Stimulated activated CD8-positive, alpha-beta memory T cell treated with anti-CD3 and anti-CD28 coated beads, Interleukin-7, amount 100 ng/mL, for 1 hour (primary cell): ENCODE data around the gene HACD2.

Source experiments
- DNase-seq, 2 donors: peaks; one replicate each; pipeline ENCODE4 v3.0.0-alpha.2; 2020; ENCODE audit warnings: low read depth in 2 of 2

Gene HACD2

DNA sequence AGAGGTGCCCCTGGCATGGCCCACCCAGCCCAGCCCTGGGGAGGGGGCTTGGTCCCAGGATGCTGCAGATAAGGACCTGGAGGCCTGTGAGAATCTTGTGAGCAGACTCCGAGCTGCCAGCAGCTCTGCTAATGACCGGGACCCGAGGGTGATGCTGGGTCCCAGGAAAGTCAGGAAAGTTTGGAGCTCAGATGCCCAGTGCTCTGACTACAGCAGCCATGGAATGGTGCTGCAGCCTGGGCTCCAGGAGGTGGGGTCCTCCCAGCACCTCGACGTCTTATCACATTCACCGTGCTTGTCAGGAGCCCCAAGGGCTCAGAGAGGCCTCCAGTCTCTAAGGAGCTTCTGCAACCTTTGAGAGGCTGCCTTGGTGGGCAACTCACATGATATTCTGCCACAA lies 101.7 kb downstream of the HACD2 start:
- DNase-seq: no peak

DNA sequence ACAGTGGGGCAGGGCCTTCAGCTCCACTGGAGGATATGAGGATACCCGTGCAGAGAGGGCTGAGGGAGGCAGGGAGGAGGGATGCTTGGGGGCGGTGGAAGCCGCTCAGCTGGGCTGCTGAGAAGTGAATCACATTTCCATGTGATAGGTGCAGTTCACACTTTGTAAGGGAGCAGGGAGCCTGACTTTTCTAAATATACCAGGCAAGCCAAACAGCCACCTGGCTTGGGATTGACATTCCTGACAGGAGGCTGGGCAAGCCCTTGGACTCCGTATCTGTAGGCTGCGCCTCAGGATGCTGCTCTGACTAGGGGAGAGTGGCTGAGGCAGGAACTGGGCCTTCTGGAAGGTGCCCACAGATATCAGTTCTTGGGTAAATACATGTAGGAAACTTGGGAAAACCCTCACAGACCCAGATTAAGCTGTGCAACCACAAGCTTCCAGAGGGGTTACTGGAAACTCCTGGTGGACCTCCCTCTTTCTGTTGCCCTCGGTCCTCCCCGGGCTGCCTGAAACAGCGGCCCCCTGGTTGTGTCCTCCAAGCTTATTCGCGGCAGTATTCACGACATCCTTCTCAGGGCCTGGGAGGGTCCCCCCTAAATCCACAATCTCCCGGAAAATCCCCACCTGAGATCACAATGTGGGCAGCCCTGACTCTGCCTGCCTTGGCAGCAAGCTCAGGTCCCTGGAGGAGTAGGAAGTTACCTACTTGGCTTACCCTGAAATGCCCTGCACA lies 103.0 kb downstream of the HACD2 start:
- no peak for DNase-seq

DNA sequence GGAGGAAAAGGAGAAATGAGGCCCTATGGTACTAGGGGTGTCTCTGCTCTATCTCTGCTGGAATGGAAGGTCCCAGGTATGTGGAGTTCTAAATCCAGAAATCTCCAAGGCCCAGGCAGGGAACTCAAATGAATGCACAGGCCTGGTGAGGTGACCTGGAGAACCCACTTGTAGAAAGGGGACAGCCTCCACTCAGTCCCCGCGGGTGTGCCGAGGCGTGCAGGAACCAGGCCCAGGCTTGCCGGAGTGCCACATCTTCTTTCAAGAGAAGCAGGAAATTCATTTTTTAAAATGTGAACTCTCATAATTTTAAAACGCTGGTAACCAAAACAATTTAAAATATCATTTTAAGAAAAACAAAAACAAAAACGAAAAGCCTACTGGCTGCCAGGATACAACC lies 103.8 kb downstream of the HACD2 start:
- DNase-seq: no peak

DNA sequence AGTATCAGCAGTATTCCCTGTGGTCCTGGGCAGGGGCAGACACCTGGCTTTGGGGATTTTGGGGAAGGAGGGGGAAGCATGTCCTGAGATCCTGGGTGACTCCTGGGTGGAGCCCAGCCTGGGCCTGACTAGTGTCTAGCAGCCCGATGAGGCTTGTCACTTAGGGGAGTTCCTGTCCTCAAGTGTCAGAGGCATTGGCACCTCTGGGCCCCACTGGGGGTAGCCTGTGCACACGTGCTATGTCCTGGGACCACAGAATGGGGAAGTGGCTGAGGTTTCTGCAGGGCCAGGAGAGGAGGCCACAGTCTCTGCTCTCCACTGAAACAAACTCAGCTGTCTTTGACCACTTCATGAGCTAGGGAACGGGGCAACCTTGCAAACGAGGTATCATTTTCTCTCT lies 104.4 kb downstream of the HACD2 start:
- no peak for DNase-seq

DNA sequence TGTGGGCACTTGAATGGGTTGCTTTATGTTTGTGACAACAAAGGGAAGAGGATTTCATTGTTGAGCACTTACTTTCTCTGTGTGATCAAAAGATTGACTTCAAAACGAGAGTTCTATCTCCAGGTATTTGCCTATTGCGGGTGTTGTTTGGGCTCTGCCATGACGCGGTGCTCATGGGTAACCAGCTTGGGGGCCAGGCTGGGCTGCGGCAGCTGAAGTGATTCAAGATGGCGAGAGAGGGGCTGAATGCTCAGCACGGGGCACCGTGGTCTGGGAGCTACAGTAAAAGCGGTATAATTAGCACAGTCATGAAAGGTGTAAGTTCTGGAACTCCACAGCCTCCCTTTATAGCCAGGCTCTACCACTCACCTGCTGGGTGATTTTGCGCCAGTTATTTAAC lies 105.0 kb downstream of the HACD2 start:
- DNase-seq: no peak

DNA sequence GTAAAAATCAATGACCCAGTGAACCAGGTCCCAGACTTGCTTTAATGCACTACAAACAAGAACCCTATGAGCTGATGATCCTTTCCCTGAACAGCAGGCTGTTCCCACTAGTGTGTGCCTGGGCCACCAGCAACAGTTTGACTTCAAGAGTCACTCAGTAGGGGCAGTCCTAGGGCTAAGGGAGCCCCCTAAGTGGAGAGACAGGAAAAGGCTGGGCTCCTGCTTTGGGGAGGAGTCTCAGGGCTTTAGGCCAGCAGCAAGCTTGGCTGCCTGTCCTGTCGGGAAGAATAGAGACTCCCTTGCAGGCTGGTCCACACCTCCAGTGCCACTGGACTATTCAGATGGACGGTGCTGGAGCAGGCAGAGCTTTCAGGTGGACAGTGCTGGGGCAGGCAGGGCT lies 106.5 kb downstream of the HACD2 start:
- DNase-seq: no peak

DNA sequence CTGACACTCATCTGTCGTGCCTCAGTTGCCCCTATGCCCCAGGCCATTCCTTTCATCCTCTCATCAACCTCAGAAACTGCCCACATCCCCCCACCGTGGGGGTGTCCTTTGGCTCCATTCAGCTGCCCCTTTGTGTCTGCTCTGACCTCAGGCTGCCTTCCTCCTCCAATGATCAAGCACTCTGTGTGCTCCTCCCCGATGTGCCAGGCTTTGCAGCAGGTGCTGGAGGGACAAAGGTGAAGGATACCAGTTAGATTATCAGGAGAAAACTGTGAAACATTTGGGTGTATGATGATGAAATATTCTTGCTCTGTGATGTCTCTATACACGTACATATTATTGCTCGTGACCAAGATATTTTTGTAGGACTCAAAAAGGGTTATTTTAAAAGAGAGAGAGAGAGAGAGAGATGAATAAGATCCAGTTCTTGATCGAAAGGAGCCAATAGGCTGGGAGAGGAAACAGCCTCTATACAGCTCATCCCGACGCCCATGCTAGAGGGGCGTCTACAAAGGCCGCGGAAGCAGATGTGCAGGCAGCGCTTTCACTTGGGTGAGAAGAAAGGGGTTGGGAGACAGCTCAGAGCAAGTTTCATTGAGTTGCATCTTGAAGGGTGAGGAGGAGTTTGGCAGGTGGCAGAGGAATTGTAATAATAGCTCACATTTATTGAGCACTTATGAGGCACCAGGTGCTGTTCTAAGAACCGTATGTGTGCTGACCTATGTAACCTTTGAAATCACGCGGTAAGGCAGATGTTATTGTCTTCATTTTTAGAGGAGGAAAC lies 107.7 kb downstream of the HACD2 start:
- DNase-seq: no peak

DNA sequence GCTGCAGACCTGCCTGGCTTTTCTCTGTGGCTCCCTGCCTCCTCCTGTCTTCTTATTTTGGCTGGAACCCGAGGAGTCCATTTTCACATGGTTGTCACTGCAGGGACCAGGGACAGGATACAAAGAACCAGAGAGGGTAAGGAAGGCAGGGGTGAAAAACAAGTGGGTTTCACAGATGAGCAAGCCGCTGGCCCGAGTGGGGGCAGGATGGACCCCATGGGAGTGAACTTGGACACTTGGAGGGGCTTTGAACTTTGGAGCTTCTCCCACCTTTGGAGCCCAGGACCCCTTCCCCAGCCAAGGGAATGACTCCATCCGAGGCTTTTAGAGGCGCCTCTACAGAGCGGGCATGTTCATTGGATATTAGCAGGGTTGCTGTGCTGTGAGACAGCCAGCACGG lies 109.1 kb downstream of the HACD2 start:
- no peak for DNase-seq

DNA sequence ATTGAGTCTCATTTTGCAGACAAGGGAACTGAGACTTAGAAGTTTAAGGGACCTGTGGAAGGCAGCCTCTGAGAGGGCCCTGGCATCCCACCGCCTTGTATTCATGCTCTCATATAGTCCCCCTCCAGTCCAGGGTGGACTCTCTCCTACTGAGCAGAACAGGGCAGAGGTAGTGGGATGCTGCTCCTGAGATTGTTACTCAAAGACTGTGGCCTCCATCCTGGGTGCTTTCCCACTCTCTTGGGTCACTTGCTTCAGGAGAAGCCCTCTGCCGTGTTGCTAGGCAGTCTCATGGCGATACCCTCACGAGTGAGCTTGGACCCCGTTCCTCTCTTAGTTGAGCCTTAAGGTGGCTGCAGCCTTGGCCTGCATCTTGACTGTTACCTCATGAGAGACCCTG lies 113.7 kb downstream of the HACD2 start:
- DNase-seq: no peak

DNA sequence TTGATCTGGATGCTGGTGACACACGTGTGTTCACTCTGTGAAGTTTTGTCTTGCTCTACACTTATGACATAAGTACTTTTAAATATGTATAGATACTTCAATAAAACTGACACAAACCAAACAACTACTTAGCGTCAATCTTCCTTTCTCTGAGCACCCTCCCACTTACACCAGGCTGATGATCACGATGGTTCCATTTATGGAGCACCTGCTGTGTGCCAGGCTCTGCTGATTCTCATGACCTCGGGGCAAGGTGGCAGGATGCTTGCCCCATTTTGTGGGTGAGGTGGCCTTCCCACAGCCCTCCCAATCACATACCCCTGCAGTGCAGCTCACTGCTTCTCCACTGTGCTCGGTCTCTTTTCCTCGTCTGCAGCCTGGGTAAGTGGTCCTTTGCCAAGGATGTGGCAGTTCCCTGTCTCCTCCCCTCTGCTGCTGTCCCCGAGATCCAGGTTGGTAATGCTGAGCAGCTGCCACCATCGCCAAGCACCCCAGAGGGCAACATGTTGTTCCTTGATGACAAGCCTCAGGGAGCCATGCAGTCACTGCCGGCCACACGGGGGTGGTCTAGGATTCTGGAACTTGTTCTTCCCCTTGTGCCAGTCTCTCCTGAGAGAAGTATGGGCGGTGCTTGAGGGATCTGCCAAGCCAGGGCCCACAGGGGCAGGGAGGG lies 115.4 kb downstream of the HACD2 start:
- no peak for DNase-seq

DNA sequence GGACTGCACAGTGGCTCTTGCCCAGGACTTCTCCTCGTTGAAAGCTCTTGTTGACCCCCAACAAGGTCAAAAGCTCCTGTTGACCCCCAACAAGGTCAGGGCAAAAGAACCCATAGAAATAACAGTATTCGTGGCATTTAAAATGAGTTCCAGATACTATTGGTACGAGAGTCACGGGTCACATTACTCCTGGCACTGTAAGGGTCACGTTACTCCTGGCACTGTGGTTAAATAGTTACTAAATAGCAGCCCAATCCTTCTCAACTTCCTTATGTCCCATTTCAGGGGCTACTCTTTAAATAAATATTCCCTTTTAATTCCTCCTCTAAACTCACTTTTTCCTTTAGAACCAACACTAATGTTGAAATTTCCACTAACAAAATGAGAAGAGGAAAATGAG lies 117.8 kb downstream of the HACD2 start:
- no peak for DNase-seq

DNA sequence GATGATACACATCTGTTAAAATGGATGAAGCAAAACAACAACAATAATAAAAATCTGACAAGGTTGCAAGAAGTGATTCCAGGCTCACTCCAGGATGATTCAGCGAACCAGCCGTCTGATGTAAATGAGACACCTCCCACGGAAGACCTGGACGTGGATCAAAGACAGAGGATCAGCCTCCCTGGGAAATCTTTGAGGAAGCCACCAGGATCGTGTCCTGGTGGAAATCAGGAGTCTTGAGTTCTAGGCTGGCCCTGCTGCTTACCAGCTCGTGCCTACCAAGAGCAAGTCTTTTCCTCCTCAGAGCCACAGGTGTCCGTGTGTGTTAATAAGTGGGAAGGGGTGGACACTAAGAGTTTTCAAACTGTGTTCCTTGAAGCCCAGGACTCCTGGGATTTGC lies 120.6 kb downstream of the HACD2 start:
- no peak for DNase-seq

DNA sequence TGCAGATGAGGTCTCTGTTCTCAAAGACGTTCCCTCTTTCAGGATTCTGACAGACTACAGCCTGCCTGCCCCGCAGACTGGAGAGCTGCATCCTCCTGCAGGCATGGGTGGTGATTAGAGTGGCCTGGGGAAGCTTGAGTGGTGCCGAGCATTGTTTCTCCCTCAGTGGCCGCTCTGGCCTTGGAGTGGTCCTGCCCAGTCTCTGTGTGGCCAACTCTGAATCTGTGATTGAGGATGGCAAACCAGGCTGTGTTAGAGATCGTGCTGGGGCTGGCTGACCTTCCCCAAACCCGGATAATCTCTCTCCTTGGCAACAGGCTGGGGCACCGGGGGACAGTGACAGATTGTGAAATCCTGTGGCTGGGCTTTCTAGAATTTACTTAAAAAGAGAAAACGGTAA lies 125.0 kb downstream of the HACD2 start:
- no peak for DNase-seq

DNA sequence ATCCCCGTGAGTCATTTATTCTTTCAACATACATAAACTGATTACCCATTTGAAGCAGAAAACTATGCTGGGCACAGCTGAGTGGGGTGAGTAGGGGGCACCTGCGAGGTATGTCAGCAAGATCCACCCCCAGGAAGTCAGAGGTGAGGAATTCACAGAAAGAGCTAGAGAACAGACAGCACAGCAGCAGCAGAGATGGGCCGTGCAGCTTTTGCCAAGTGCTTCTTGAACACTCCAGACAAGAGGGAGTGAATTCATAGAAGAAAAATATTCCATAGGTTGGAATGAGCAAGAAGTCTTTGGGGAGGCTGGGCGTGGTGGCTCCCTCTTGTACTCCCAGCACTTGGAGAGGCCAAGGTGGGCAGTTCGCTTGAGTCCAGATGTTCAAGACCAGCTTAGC lies 126.6 kb downstream of the HACD2 start:
- DNase-seq: no peak

DNA sequence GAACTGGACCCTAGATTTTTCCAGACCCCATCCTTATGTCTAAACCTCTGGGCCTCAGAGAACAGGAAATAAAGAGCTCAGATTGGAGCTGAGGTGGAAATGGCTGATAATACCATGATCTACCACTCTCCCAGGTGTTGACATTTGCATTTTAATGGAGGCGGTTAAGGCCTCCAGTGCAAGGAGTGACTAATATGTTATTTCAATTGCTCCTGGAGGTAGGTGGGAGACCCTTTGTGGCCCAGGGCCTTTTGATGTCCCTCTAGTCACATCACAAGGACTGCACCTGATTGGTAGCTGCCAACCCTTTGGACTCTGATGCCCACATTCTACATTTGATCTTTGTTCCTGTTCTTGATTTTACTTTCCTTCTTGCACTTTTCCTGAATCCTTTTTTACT lies 127.0 kb downstream of the HACD2 start:
- no peak for DNase-seq

DNA sequence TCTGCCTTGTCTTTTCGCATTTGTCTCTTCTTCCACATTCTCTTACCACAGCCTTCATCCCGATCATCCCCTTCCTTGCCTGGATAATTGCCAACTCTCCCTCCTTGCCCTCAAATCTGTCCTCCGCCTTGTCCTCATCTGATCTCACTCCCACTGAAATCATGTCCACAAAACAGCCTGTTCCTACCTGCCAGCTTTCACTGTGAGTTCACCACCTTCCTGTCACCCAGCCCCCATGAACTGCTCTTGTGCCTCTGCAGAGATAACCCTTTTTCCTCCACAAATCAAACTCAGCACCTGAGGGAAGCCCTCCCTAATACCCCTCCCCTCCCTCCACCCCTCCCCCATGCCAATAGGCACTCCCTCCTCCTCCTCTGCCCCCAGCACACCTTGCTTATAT lies 131.2 kb downstream of the HACD2 start:
- no peak for DNase-seq

DNA sequence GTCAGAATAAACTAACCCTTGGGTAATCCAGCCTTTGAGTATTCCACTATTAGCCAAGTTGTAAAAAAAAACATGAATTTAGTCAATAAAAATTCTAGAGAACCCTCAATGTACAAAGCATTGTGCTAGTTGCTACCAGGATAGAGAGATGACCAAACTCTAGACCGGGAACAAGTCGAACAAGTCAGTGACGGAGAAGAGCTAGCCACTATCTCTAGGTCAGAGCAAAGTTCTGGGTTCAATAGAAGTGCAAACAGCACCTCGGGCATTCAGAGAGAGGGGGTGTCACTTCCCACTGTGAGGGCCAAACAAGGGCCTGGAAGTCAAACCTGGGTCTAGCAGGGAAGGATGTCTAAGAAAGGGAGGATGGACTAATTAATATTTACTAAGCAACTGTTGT lies 133.7 kb downstream of the HACD2 start:
- no peak for DNase-seq

DNA sequence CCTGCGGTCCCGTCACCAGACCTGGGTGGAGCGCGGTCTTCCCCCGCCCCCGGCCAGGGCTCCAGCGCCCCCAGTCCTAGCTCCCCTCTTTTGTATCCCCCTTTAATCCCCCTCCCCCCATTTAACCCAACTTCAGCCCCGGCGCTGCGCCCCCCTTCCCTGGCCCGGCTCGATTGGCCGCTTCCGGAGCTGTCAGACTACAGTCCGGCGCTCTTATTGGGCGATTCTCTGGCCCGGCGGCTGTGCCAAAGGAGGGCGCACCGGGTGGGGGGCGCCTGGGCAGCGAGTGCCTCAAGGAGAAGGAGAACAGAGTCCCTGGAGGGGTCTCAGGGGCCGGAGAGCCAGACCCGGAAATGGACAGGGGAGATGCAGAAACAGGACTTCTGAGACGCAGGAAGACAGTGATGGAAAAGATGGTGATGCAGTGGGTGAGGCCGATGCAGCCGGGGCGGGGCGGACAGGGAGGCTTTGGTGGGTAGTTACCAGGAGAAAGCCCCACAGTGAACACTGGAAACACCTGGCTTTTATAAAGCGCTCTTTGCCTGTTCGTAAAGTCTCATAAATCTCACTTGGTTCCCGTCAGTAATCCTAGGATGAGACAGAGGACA lies 134.8 kb downstream of the HACD2 start:
- no peak for DNase-seq

DNA sequence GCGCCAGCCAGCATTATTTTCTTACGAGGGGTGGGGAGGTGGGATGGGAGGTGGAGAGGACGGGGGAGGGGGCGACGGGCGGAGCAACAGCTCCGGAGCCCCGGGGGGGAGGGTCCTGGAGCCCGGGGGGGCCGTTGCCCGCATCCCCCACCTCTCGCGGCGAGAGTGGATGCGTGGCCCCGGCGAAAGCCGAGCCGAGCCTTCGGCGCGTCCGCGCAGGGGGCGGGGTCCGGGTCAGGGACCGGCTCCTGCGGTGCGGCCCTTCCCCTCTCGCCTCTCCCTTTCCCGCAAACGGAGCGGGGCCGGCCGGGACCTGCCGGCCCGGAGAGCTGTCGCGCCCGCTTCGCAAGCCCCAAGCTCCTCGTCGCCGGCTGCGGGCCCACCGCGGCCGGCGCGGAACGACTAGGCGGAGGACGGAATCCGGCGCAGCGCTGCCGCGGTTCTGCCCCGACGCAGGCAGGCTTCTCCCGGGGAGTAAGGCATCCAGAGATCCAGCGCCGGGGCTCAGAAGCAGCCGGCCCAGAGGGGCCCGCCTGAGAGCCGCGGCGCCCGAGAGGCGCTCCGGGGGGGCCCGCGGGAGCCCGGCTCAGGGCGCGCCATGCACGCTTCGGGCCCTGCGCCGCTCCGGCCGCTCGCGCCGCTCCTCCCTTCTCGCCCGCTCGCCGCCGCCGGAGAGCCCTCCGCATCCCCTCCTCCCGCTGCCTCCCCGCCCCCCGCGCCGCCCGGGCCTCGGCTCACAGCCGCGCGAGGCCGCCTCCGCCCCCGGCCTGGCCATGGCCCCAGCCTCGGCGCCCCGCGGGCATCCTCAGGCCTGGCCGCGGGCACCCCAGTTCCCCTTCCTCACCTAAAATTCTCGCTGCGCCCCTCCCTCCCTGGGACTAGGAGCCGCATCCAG lies 135.5 kb downstream of the HACD2 start:
- no peak for DNase-seq

DNA sequence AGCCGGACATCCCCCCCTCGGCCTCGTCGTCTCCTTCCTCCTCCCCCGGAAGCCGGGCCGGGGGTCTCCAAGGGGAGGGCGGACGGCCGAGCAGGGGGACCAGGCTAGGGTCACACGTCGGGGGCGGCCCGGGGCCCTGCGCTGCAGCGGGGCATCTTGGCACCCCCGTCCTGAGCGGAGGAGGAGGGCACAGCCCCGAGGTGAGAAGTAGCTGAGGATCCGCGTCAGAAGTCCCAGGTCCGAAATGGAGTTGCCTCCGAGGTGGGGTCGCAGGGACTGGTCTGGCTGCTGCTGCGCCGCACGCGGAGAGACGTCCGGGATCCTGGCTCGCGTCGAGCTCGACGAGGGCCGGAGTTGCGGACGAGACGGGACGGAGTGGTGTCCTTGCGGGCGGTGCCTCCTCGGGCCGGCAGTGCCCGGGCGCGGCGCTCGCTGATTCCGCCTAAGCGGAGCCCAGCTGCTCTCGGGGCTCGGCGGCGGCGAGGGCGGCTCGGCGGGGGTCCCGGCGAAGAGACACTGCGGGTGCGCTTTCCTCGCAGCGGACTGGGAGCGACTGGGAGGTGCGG lies 136.2 kb downstream of the HACD2 start, which contains the start of gene ADCY5:
Gene ADCY5 (minus strand): TSS at position 555 of the 566 bp plus-strand sequence. CDS start 545 bp downstream, at position 10.
- no peak for DNase-seq
